ENCODE measurements around the gene EGF.
"Not testable (repeated sequence)": the region's sequence is repeated elsewhere in the genome, so short reads cannot be mapped to it uniquely, and the experiment has no call there.

EGF gene

GRCh38 chr4:109915385-109916026 is 2.8 kb downstream of the EGF start:
- no peak for DNase-seq (ENCODE audit: low read depth in 2 of 2)

- DNase-seq (ENCODE audit: low read depth in 2 of 2), result no peak
These were observed 3.3 kb downstream of the EGF start for GRCh38 chr4:109916027-109916409.

GRCh38 chr4:109921384-109921808 is 8.7 kb downstream of the EGF start:
- no peak for DNase-seq (ENCODE audit: low read depth in 2 of 2)

DNA sequence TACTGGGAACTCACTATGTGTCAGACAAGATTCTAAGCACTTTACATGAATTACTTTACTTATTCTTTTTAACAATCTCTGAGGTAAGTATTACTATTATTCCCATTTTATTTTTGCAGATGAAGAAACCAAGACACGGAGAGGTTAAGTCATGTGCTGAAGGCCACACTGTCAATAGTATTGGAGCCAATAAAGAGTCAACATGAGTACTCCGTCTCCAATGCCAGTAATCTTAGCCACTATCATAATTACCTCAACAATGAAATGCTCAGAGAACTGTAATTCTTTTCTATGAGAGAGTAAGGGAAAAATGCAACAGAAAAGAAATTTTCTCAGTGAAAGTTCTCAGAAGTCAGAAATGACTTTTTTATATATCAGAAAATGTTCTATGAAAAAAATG is 12.7 kb downstream of the EGF start:
- no peak for DNase-seq (ENCODE audit: low read depth in 2 of 2)

DNA sequence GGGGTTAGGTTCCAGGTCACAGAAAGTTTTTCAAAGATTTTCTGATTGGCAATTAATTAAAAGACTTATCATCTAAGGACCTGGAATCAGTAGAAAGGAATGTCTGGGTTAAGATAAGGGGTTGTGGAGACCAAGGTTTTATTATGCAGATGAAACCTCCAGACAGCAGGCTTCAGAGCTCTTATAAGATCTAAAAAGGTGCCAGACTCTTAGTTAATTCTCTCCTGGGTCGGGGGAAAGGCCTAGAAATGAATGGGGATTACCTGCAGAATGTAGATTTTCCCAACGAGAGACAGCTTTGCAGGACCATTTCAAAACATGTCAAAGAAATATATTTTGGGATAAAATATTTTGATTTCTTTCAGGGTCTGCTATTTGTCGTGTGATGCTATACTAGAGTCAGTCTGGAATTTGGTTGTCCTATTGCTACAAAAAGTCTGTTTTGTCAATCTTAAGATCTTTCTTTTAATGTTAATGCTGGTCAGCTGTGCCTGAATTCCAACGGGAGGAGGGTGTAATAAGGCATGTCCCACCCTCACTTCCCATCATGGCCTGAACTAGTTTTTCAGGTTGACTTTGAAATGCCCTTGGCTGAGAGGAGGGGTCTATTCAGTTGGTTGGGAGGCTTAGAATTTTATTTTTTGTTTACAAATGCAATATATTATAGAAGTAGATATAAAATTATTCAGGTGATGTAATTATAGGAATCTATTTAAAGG is 15.8 kb downstream of the EGF start:
- DNase-seq (ENCODE audit: low read depth in 2 of 2), result no peak

- no peak for DNase-seq (ENCODE audit: low read depth in 2 of 2)
These were observed 17.8 kb downstream of the EGF start for GRCh38 chr4:109930464-109930863.

DNA sequence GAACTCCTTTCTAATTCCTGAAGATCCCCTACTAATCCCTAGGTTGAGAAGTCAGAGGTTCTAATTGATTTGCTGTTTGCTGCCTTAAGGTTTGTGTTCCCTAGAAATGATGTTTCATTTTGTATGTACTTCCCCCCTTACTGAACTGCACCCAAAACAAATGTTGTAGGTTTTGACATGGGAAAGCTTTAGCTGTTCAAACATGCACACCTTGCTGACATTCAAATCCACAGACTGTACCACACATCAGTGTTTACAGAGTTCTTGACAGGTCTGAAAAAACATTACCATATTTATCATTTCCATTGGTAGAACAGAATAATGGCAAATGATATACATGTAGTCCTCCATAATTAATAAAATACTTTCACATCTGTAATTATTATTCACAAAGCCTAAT is 18.2 kb downstream of the EGF start:
- DNase-seq (ENCODE audit: low read depth in 2 of 2), result no peak

DNA sequence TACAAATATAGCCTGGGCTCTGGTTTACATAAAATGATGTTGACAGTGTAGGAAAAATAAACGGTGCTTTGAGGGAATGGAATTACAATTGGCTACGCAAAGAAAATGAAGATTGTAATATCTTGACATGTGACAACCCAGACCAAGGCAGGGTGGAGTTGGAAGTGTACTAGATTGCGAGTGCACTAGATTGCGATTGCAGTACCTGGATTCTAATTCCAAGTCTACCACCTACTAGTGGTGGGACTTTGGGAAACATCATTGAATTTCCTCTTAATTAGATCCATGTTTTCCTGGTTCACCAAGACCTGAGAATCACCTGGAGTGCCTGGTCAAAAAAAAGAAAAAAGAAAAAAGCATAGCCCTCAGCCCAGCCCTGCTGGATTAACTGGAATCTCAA is 18.6 kb downstream of the EGF start:
- no peak for DNase-seq (ENCODE audit: low read depth in 2 of 2)

- not testable (repeated sequence) for DNase-seq (ENCODE audit: low read depth in 2 of 2)
These were observed 24.7 kb downstream of the EGF start for GRCh38 chr4:109937352-109937751.

DNA sequence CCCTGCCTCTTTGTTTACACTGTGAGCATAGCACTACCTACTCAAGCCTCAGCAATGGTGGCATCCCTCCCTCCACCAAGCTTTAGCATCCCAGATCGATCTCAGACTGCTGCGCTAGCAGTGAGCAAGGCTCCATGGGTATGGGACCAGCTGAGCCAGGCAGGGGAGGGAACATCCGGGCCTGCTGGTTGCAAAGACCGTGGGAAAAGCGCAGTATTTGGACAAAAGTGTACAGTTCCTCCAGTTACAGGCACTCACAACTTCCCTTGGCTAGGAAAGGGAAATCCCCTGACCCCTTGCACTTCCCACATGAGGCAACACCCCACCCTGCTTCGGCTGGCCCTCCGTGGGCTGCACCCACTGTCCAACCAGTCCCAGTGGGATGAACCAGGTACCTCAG is 26.5 kb downstream of the EGF start:
- no peak for DNase-seq (ENCODE audit: low read depth in 2 of 2)

DNA sequence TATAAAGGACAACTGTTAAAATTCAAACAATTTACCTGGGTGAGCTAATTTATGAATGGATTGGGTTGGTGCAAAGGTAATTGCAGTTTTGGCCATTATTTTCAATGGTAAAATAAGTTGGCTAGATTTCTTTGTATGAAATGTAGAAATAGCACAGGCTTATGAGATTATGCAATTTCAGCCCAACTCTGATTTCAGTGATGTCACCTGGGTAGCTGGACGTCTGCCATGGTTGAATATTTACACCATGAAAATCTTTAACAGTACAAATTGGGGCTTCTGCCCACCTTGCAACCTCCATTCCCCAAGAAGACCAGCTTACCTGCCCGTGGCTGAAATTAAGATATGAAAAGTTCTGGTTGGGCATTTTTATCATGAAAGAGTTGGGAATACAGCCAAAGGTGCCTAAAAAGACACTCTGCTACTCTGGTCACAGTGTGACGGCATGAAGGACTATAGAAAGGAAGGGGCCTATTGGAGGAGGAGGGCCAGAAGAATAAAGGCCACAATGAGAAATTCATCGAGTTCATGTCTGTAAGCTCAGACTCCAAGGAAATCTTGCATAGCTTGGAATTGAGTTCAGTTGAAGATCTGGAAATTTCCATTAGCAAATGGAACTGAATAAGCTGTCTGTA is 29.7 kb downstream of the EGF start:
- no peak for DNase-seq (ENCODE audit: low read depth in 2 of 2)

- no peak for DNase-seq (ENCODE audit: low read depth in 2 of 2)
These were observed 31.1 kb downstream of the EGF start for GRCh38 chr4:109943745-109944144.

DNA sequence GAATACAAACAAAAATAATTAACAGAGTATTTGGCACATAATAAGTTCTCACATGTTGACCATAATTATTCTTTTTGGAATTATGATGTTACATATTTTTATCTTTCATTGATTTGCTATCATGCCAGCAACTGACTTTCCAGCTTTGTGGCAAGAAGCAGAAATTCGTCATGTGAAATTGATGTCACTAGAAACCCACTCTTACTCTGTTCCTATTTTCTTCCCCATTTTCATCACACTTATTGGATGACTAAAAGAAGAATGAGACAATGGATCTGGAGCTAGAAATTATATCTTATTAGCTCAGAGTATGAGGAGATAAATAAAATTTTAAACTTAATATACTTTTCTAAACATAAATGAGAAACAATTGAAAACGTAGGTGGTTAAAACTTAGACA is 31.9 kb downstream of the EGF start:
- DNase-seq (ENCODE audit: low read depth in 2 of 2), result no peak

DNA sequence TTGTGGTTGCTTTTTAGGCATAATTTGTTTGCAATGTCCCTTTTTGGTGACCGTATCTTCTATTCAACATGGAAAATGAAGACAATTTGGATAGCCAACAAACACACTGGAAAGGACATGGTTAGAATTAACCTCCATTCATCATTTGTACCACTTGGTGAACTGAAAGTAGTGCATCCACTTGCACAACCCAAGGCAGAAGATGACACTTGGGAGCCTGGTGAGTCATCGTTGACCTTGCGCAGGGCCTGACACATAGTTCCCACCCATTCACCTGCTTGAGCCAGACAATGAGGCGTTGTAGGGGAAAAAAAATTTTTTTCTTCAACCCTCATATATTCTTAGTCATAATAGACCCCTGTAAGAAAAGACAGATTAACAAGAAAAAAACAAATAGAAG is 32.4 kb downstream of the EGF start:
- DNase-seq (ENCODE audit: low read depth in 2 of 2), result no peak

DNA sequence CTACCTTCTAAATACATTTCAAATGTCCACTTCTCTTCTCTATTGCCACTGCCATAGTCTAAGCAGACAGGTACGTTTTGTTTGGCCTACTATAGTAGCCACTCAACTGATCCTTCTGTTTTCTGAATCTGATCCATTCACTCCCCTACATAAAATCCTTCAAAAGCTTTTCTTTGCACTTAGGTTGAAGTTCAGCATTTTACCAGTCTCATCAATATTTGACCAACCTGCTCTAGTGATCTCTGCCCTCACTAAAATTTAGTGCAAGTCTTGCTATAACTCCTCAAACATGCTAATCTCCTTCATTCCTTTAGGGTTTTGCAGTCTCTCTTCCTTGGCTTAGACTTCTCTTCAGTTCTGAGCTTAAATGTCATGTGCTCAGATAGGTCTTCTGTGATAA is 33.4 kb downstream of the EGF start:
- no peak for DNase-seq (ENCODE audit: low read depth in 2 of 2)

GRCh38 chr4:109947457-109947856 is 34.8 kb downstream of the EGF start:
- DNase-seq (ENCODE audit: low read depth in 2 of 2), result no peak

GRCh38 chr4:109947918-109948317 is 35.2 kb downstream of the EGF start:
- no peak for DNase-seq (ENCODE audit: low read depth in 2 of 2)

GRCh38 chr4:109949099-109949718 is 36.5 kb downstream of the EGF start:
- not testable (repeated sequence) for DNase-seq (ENCODE audit: low read depth in 2 of 2)

GRCh38 chr4:109952612-109953011 is 39.9 kb downstream of the EGF start:
- DNase-seq (ENCODE audit: low read depth in 2 of 2), result no peak

DNA sequence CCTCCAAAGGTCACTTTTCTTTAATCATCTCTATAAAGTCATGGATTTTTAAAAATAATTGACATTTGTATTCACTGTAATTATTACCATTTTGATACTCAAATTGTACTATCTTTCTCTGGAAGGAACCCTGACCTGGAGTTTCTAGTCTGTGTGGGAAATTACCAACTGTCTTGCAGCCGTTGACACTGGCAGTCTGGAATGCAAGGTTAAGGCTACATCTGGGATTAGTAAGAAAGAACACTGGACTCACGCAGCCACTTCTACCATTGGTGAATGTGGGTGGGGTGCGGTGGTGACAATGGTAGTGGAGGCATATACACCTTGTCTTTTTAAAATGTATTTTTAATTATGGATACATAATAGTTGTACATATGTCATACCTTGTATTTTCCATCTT is 40.9 kb downstream of the EGF start:
- DNase-seq (ENCODE audit: low read depth in 2 of 2), result no peak

DNA sequence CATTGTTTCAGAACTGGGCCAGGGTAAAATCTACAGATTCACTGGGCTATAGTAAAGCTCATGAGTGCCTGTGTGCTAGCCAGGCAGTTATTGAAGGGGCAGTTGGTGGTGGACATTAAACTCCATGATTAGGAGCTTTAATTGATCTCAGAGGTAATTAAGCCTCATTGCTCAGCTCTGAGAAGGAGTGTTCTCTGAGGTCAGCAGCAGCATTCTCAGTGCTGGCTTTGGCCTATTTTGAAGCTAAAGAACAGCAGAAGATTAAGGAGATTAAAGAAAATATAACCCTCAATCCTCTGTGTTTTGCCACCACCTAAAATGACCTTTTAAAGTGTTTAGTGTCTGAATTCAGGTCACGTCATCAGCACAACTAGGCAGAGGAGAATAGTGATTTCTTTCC is 42.5 kb downstream of the EGF start:
- no peak for DNase-seq (ENCODE audit: low read depth in 2 of 2)

DNA sequence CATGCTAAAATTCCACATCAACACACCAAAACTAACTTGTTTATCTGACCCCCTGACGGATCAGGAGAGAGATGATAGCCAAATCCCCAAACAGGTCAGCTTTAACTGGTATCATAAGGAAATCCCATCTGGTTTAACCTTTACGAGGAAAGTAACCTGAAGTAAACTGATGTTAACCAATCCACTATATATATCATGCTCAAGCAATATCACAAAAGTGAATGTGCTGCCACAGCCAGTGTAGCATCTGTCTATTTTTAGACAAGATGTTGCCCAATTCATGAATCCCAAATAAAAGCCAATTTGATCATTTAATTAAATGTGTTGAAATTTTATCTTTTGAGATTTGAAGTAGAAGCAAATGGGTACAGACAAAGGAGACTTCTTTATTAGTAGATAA is 44.5 kb downstream of the EGF start:
- DNase-seq (ENCODE audit: low read depth in 2 of 2), result no peak

- DNase-seq (ENCODE audit: low read depth in 2 of 2), result no peak
These were observed 46.5 kb downstream of the EGF start for GRCh38 chr4:109959195-109959594.

All from stimulated activated CD8-positive, alpha-beta memory T cell treated with anti-CD3 and anti-CD28 coated beads, Interleukin-7, amount 100 ng/mL, for 1 hour (primary cell).